Measurements from ENCODE around the gene IL10RB. TPM values are rescaled to one million over a fixed set of nuclear protein-coding genes. Genes with fewer than 3 reads are reported as not detected.
A peak's percentile ranks its signal among the peaks of the same experiment; 100 is the strongest.
"Not testable (repeated sequence)": the region's sequence is repeated elsewhere in the genome, so short reads cannot be mapped to it uniquely, and the experiment has no call there.

Gene IL10RB
- polyA plus RNA-seq, 4 donors = 30.9 to 90.6 (median 44.0) TPM

- 87 to 100% (median 88%) methylated on average over 1 of the region's 1 CpG for WGBS, 3 donors
- no peak for DNase-seq
- H3K27ac ChIP-seq (ENCODE audit: low read depth in 1 of 3, low read length in 2 of 3) = no peak overlapping the region
- H3K4me3 ChIP-seq (ENCODE audit: low read depth in 1 of 3, low read length in 3 of 3) = no peak overlapping the region
- FAIRE-seq = no peak
- H3K27me3 ChIP-seq (ENCODE audit: control insufficient read depth in 3 of 3, insufficient read depth in 3 of 3, low read length in 3 of 3) = peaks cover 0 to 6% (median 0%) of the 10 kb centered on the region in 3 donors
- no peaks in the 10 kb centered on the region for H3K36me3 ChIP-seq (ENCODE audit: control insufficient read depth in 3 of 3, insufficient read depth in 2 of 3, low read depth in 1 of 3, low read length in 3 of 3)
- H3K4me1 ChIP-seq (ENCODE audit: control insufficient read depth in 3 of 3, insufficient read depth in 2 of 3, low read depth in 1 of 3, low read length in 2 of 3) = no peaks in the 10 kb centered on the region
- peaks cover 0 to 3% of the 10 kb centered on the region in 2 donors for H3K9me3 ChIP-seq (ENCODE audit: control insufficient read depth in 2 of 2, insufficient read depth in 1 of 2, low read depth in 1 of 2, low read length in 1 of 2)
These were observed 47.0 kb downstream of the IL10RB start for GRCh38 chr21:33313183-33313582.

GRCh38 chr21:33313611-33314010 is 47.4 kb downstream of the IL10RB start:
- Histone ChIP-seq H3K27me3 (ENCODE audit: control insufficient read depth in 3 of 3, insufficient read depth in 3 of 3, low read length in 3 of 3) (peaks cover 0 to 6% (median 0%) of the 10 kb centered on the region in 3 donors), H3K36me3 (ENCODE audit: control insufficient read depth in 3 of 3, insufficient read depth in 2 of 3, low read depth in 1 of 3, low read length in 3 of 3) (no peaks in the 10 kb centered on the region), H3K9me3 (ENCODE audit: control insufficient read depth in 2 of 2, insufficient read depth in 1 of 2, low read depth in 1 of 2, low read length in 1 of 2) (peaks cover 0 to 3% of the 10 kb centered on the region in 2 donors), H3K4me3 (ENCODE audit: low read depth in 1 of 3, low read length in 3 of 3) (no peak overlapping the region), H3K4me1 (ENCODE audit: control insufficient read depth in 3 of 3, insufficient read depth in 2 of 3, low read depth in 1 of 3, low read length in 2 of 3) (no peaks in the 10 kb centered on the region), H3K27ac (ENCODE audit: low read depth in 1 of 3, low read length in 2 of 3) (no peak overlapping the region)
- WGBS, 3 donors = 81 to 92% (median 91%) methylated on average over 4 of the region's 4 CpGs
- no peak for DNase-seq
- FAIRE-seq = no peak

- 80 to 90% (median 85%) methylated on average over 4 of the region's 4 CpGs for WGBS, 3 donors
- no peaks in the 10 kb centered on the region for H3K4me1 ChIP-seq (ENCODE audit: control insufficient read depth in 3 of 3, insufficient read depth in 2 of 3, low read depth in 1 of 3, low read length in 2 of 3)
- peaks cover 0 to 3% of the 10 kb centered on the region in 2 donors for H3K9me3 ChIP-seq (ENCODE audit: control insufficient read depth in 2 of 2, insufficient read depth in 1 of 2, low read depth in 1 of 2, low read length in 1 of 2)
- no peak for DNase-seq
- H3K27ac ChIP-seq (ENCODE audit: low read depth in 1 of 3, low read length in 2 of 3) = no peak overlapping the region
- FAIRE-seq = no peak
- H3K36me3 ChIP-seq (ENCODE audit: control insufficient read depth in 3 of 3, insufficient read depth in 2 of 3, low read depth in 1 of 3, low read length in 3 of 3) = no peaks in the 10 kb centered on the region
- no peak overlapping the region for H3K4me3 ChIP-seq (ENCODE audit: low read depth in 1 of 3, low read length in 3 of 3)
- peaks cover 0 to 6% (median 0%) of the 10 kb centered on the region in 3 donors for H3K27me3 ChIP-seq (ENCODE audit: control insufficient read depth in 3 of 3, insufficient read depth in 3 of 3, low read length in 3 of 3)
These were observed 47.9 kb downstream of the IL10RB start for GRCh38 chr21:33314111-33314510.

- Histone ChIP-seq H3K4me3 (ENCODE audit: low read depth in 1 of 3, low read length in 3 of 3) (no peak overlapping the region), H3K27me3 (ENCODE audit: control insufficient read depth in 3 of 3, insufficient read depth in 3 of 3, low read length in 3 of 3) (peaks cover 0 to 6% (median 0%) of the 10 kb centered on the region in 3 donors), H3K4me1 (ENCODE audit: control insufficient read depth in 3 of 3, insufficient read depth in 2 of 3, low read depth in 1 of 3, low read length in 2 of 3) (no peaks in the 10 kb centered on the region), H3K27ac (ENCODE audit: low read depth in 1 of 3, low read length in 2 of 3) (no peak overlapping the region), H3K36me3 (ENCODE audit: control insufficient read depth in 3 of 3, insufficient read depth in 2 of 3, low read depth in 1 of 3, low read length in 3 of 3) (no peaks in the 10 kb centered on the region), H3K9me3 (ENCODE audit: control insufficient read depth in 2 of 2, insufficient read depth in 1 of 2, low read depth in 1 of 2, low read length in 1 of 2) (no peaks in the 10 kb centered on the region)
- DNase-seq (no peak), FAIRE-seq (no peak)
- 69 to 77% (median 73%) methylated on average over 5 of the region's 5 CpGs for WGBS, 3 donors
These were observed 50.0 kb downstream of the IL10RB start for GRCh38 chr21:33315946-33316710.

GRCh38 chr21:33317145-33317544 is 51.0 kb downstream of the IL10RB start:
- no peak for FAIRE-seq
- Histone ChIP-seq H3K4me1 (ENCODE audit: control insufficient read depth in 3 of 3, insufficient read depth in 2 of 3, low read depth in 1 of 3, low read length in 2 of 3) (no peaks in the 10 kb centered on the region), H3K27ac (ENCODE audit: low read depth in 1 of 3, low read length in 2 of 3) (no peak overlapping the region), H3K27me3 (ENCODE audit: control insufficient read depth in 3 of 3, insufficient read depth in 3 of 3, low read length in 3 of 3) (peaks cover 0 to 6% (median 0%) of the 10 kb centered on the region in 3 donors), H3K36me3 (ENCODE audit: control insufficient read depth in 3 of 3, insufficient read depth in 2 of 3, low read depth in 1 of 3, low read length in 3 of 3) (no peaks in the 10 kb centered on the region), H3K4me3 (ENCODE audit: low read depth in 1 of 3, low read length in 3 of 3) (no peak overlapping the region), H3K9me3 (ENCODE audit: control insufficient read depth in 2 of 2, insufficient read depth in 1 of 2, low read depth in 1 of 2, low read length in 1 of 2) (no peaks in the 10 kb centered on the region)
- 58 to 75% (median 67%) methylated on average over 6 of the region's 6 CpGs for WGBS, 3 donors
- DNase-seq = no peak

- no peak overlapping the region for H3K27ac ChIP-seq (ENCODE audit: low read depth in 1 of 3, low read length in 2 of 3)
- no peaks in the 10 kb centered on the region for H3K9me3 ChIP-seq (ENCODE audit: control insufficient read depth in 2 of 2, insufficient read depth in 1 of 2, low read depth in 1 of 2, low read length in 1 of 2)
- FAIRE-seq = no peak
- 88 to 92% (median 90%) methylated on average over 14 of the region's 14 CpGs for WGBS, 3 donors
- H3K36me3 ChIP-seq (ENCODE audit: control insufficient read depth in 3 of 3, insufficient read depth in 2 of 3, low read depth in 1 of 3, low read length in 3 of 3) = no peaks in the 10 kb centered on the region
- H3K27me3 ChIP-seq (ENCODE audit: control insufficient read depth in 3 of 3, insufficient read depth in 3 of 3, low read length in 3 of 3) = peaks cover 0 to 6% (median 0%) of the 10 kb centered on the region in 3 donors
- H3K4me1 ChIP-seq (ENCODE audit: control insufficient read depth in 3 of 3, insufficient read depth in 2 of 3, low read depth in 1 of 3, low read length in 2 of 3) = no peaks in the 10 kb centered on the region
- H3K4me3 ChIP-seq (ENCODE audit: low read depth in 1 of 3, low read length in 3 of 3) = no peak overlapping the region
- no peak for DNase-seq
These were observed 51.8 kb downstream of the IL10RB start for GRCh38 chr21:33317786-33318486.

GRCh38 chr21:33321005-33321404 is 54.8 kb downstream of the IL10RB start:
- not testable (repeated sequence) for H3K9me3 ChIP-seq (ENCODE audit: control insufficient read depth in 2 of 2, insufficient read depth in 1 of 2, low read depth in 1 of 2, low read length in 1 of 2); DNase-seq; FAIRE-seq; H3K27me3 ChIP-seq (ENCODE audit: control insufficient read depth in 3 of 3, insufficient read depth in 3 of 3, low read length in 3 of 3); H3K36me3 ChIP-seq (ENCODE audit: control insufficient read depth in 3 of 3, insufficient read depth in 2 of 3, low read depth in 1 of 3, low read length in 3 of 3); H3K4me3 ChIP-seq (ENCODE audit: low read depth in 1 of 3, low read length in 3 of 3); H3K4me1 ChIP-seq (ENCODE audit: control insufficient read depth in 3 of 3, insufficient read depth in 2 of 3, low read depth in 1 of 3, low read length in 2 of 3); H3K27ac ChIP-seq (ENCODE audit: low read depth in 1 of 3, low read length in 2 of 3)
- WGBS, 3 donors = 83 to 89% (median 86%) methylated on average over 17 of the region's 17 CpGs

- not testable (repeated sequence) for H3K36me3 ChIP-seq (ENCODE audit: control insufficient read depth in 3 of 3, insufficient read depth in 2 of 3, low read depth in 1 of 3, low read length in 3 of 3); H3K9me3 ChIP-seq (ENCODE audit: control insufficient read depth in 2 of 2, insufficient read depth in 1 of 2, low read depth in 1 of 2, low read length in 1 of 2); H3K27me3 ChIP-seq (ENCODE audit: control insufficient read depth in 3 of 3, insufficient read depth in 3 of 3, low read length in 3 of 3); DNase-seq; H3K27ac ChIP-seq (ENCODE audit: low read depth in 1 of 3, low read length in 2 of 3); H3K4me3 ChIP-seq (ENCODE audit: low read depth in 1 of 3, low read length in 3 of 3)
- peak; percentile 86 for FAIRE-seq
- peaks cover 4 to 11% (median 9%) of the 10 kb centered on the region in 3 donors for H3K4me1 ChIP-seq (ENCODE audit: control insufficient read depth in 3 of 3, insufficient read depth in 2 of 3, low read depth in 1 of 3, low read length in 2 of 3)
These were observed 57.4 kb downstream of the IL10RB start for GRCh38 chr21:33323610-33324009.

All from small intestine (tissue), 7 donors.